Activated naive CD4-positive, alpha-beta T cell treated with Interleukin-2 at 50 U/mL for 16 hours (primary cell): ENCODE data around the gene PSMB10.
"Not testable (repeated sequence)": the region's sequence is repeated elsewhere in the genome, so short reads cannot be mapped to it uniquely, and the experiment has no call there.

Source experiments
- DNase-seq: peaks from one replicate; pipeline ENCODE4 v3.0.0-alpha.2; 2020

The PSMB10 gene

GRCh38 chr16:67924140-67924906 lies 12.3 kb downstream of the PSMB10 start:
- no peak for DNase-seq

DNA sequence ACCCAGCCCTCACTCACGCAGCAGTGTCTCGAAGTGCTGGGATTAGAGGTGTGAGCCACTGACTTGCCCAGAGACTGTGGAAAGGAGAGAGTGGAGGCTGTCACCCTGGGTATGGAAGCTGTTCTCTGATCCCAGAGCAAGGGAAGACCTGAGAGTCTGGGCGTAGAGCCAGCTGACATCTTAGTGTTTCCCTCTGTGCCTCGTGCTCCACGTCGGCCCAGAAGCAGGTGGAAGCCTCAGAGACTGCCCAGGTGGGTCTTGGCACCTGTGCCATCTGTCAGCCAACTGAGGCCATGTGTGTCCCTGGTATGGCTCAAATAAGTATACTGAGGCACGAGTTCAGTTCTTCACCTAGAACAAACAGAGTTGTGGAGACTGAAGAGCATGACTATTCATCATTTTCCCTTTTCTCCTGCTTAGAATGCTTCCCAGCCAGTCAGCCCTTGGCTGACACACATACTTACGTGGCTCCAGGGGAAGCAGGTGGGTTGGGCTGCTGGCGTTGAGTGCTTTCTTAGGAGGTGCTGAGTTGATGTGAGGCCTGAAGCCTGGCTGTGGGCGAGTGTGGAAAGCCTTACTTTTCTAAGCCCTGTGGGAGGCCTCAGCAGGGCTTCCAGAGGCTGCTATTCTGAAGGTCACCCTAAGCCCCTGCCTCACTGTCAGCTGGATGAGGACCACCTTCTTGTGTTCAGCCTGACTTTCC lies 13.1 kb downstream of the PSMB10 start:
- DNase-seq = no peak

GRCh38 chr16:67922740-67923139 lies 13.9 kb downstream of the PSMB10 start:
- no peak for DNase-seq

GRCh38 chr16:67922221-67922620 lies 14.4 kb downstream of the PSMB10 start:
- no peak for DNase-seq

- DNase-seq = no peak
Observed at GRCh38 chr16:67919622-67920221, 16.9 kb downstream of the PSMB10 start.

DNA sequence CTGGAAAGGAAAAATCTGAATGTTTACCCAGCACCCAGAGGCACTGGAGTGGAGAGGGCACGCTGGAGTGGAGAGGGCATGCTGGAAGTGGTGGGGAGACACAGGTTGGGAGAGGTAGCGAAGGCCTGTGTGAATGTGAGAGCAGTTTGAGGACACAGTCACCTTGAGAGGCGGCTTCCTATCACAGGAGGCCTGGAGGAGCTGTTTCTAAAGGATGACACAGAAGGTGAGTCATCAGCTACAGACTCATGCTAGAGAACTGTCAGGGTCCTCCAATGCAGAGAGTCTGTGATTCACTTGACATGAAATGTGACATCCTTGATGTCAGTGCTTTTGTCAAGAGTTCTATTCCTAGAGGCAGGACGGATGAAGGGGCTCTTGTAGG lies 18.8 kb downstream of the PSMB10 start:
- peak; percentile 51 for DNase-seq

DNA sequence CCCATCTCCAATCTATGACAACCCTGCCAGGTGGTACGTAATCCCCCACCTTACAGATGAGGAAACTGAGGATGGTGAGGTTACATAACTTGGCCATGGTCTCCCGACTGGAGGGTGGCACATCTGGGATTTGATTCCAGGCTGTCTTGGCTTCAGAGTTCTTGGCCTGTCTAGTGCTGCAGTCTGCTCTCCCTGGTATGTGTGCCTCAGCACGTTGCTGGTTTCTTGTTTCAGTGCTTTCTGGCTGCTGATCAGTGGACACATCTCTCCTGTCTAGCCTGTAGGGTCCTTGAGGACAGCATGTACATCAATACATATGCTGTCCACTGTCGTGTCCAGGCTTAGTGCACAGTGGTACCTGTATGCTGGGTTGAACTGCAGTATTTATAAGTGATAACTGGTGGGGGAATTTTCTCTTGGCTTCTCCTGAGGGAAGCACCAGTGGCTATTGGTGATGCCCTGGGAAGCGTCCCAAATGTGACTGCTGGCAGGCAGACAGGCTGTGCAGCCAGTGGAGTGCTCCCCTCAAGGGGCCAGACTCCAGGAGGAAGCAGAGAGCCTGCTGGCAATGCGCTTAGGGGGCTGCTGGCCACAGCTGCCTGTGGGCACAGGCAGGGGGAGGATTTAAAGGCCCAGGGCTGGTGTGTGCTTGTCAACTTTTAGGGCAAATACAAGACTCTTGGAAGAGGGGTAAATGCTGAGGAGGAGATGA lies 19.4 kb downstream of the PSMB10 start:
- DNase-seq = no peak

DNA sequence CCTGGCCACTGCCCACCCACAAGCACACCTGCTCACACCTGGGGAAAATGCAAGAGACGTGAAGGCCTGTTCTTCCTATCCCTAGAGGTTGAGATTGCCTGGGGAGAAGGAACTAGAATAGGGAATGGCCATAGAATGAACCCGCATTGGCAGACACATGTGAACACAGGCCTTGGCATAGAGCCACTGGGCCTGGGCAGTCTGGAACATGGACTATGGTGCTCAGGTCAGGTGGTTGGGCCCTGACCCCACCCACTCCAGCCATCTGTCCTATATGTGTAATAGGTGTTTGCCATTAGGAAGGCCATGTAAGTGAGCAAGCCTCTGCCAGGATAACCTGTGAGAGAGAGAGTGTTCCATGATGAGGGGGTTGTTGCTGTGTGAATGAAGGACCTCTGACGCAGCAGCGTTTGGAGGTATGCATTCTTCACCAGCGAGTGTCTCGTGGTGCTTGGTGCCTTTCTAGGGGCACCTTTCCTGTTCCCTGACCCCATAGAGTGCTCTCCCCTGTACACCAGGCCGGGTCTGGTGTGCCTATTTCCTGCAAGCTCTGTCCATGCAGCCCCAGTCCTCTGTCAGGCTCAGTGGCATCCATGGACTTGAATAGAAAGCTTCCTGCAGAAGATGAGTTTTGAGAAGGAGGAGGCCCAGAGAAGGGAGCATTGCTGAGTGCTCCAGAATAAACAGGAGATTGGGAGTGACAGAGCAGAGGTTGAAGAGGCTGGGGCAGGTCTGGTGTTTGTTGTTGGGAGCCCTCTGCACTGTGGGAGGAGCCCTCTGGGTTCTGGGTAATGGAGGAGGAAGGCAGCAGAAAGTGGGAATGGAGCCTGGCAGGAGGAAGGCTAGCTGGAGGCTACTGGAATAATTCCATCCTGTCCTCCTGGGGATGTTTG lies 20.6 kb downstream of the PSMB10 start:
- DNase-seq = no peak

- DNase-seq = not testable (repeated sequence)
Observed at GRCh38 chr16:67915496-67915769, 21.2 kb downstream of the PSMB10 start.

DNA sequence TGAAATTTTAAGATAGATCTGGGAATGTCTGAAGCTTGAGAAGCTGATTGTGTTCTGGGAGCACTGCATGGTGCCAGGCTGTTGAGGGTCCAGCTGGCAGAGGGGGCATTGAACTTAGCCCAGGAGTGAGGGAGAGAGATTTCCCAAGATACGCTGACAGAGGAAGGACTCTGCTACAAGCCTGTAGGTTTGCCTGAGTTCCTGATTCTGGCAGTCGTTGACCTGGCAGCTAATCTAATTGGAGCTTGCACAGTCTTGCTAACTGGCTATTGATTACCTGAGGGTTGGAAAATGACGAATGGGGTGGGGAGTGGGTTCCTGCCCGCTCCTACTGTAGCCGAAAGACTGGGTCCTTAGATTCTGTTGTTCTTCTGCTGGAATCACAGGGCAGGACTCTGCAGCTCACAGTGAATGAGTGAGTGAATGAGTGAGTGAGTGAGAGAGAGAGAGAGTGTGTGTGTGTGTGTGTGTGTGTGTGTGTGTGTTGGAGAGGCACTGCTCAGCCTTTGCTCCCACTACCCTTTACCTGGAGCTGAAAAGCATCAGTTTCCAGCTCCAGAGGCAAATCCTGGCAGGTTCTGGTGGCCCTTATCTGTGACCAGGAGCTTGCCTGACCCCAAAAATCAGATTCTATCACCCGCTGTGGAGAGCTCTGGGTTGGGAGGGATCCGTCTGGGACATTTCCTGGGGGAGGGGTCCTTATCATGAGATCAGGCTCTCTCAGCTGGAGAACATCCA lies 21.7 kb downstream of the PSMB10 start:
- DNase-seq = no peak

DNA sequence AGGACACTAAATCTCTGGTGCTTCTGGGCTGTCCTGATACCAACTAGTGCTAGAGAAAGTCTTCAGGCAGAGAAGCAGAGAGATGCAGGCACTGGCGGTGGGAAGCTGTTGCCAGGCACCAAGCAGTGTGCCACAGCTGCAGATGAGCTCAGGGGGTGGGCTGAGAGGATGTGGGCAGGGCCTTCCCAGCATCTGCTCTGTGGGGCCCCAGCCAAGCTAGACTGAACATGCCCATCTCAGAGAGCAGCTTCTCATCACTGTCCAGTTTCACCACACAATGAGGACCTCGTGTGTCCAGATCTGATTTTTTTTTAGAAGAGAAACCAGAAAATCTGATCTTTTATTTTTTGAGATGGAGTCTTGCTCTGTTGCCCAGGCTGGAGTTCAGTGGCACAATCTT lies 26.5 kb downstream of the PSMB10 start:
- DNase-seq = no peak

DNA sequence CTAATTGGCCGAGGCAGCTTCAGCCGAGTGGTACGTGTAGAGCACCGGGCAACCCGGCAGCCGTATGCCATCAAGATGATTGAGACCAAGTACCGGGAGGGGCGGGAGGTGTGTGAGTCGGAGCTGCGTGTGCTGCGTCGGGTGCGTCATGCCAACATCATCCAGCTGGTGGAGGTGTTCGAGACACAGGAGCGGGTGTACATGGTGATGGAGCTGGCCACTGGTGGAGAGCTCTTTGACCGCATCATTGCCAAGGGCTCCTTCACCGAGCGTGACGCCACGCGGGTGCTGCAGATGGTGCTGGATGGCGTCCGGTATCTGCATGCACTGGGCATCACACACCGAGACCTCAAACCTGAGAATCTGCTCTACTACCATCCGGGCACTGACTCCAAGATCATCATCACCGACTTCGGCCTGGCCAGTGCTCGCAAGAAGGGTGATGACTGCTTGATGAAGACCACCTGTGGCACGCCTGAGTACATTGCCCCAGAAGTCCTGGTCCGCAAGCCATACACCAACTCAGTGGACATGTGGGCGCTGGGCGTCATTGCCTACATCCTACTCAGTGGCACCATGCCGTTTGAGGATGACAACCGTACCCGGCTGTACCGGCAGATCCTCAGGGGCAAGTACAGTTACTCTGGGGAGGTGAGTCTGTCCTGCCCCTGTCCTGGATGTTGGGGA lies 27.5 kb downstream of the PSMB10 start:
- DNase-seq = no peak

DNA sequence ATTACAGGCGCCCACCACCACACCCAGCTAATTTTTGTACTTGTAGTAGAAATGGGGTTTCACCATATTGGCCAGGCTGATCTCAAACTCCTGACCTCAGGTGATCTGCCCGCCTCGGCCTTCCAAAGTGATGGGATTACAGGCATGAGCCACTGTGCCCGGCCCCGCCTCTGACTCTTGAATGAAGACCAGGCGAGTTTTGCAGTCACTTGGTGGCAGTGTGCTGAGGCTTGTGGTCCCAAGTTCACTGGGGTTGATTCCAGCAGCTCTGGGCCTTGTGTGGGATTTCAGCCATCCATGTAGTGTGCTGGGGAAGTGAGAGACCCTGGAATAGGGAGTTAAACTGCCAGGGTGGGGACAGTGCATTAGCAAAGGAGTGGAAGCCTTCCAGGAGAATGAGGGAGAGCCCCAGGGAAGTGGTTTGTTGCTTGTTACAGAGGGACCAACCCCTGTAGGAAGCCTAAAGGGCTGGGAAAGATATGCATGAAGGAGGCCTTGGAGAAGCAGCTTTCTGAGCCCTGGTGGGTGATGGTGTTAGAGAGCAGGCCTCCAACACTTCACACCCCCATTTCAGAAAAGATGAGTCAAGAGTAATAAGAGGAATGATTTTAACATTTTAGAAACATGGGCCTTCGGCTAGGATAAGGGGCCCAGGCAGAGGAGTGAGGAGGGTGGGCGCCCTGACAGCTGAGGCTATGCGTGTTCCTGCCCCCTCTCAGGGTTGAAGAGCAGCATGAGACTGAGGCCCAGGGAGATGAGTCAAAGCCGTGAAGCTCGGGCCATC lies 29.1 kb downstream of the PSMB10 start:
- DNase-seq = no peak

GRCh38 chr16:67902831-67903230 lies 33.8 kb downstream of the PSMB10 start:
- no peak for DNase-seq

DNA sequence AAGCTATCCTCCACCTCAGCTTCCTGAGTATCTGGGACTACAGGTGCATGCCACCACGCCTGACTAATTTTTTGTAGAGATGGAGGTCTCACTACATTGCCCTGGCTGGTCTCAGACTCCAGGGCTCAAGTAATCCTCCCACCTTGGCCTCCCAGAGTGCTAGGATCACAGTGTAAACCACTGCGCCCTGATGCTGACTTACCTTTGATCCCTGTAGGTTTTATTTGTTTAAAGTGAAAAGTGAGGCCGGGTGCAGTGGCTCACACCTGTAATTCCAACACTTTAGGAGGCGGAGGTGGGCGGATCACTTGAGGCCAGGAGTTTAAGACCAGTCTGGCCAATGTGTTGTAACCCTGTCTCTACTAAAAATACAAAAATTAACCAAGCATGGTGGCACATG lies 34.9 kb downstream of the PSMB10 start:
- no peak for DNase-seq

- no peak for DNase-seq
Observed at GRCh38 chr16:67897231-67897630, 39.4 kb downstream of the PSMB10 start.

- no peak for DNase-seq
Observed at GRCh38 chr16:67893743-67894399, 42.8 kb downstream of the PSMB10 start.

GRCh38 chr16:67892899-67893742 lies 43.5 kb downstream of the PSMB10 start, which contains the start of gene PSKH1:
PSKH1 (plus strand) TSS chr16:67893254; CDS start chr16:67908750, 15,496 bp downstream.
- peak; percentile 95 for DNase-seq

- no peak for DNase-seq
Observed at GRCh38 chr16:67892375-67892774, 44.3 kb downstream of the PSMB10 start.
